HEK293 (cell line): ENCODE data around the gene OR7C1.

Experiments
- CTCF ChIA-PET: fragments of 350-600 bp; formaldehyde crosslinking; extraction: SDS; loops from one replicate; lab custom pipeline; 2021; ENCODE audit warnings: antibody characterized with exemption; lab: Yijun Ruan, JAX
- POLR2A ChIA-PET: fragments of 300-600 bp; formaldehyde crosslinking; extraction: SDS; loops from one replicate; lab custom pipeline; 2020; ENCODE audit warnings: antibody characterized with exemption, inconsistent platforms; lab: Yijun Ruan, JAX
- H3K27ac ChIP-seq: fragments of 200-500 bp; sonication (Bioruptor generic); 2 replicates; pipeline ENCODE4 v1.5.1; 2014; ENCODE audit warnings: low read depth, low read length, control low read depth, inconsistent platforms; ENCODE audit errors: extremely low read depth
- H3K36me3 ChIP-seq, 2 experiments: fragments of 200-500 bp in 1 of 2; sonication (Bioruptor generic) in 1 of 2; 1 replicate in 1 of 2; 2 replicates in 1 of 2; pipeline ENCODE4 v1.5.1; 2014 to 2017; ENCODE audit warnings: inconsistent platforms in 2 of 2, low read length in 2 of 2; ENCODE audit not compliant: control insufficient read depth in 2 of 2, insufficient read depth in 1 of 2
- H3K4me1 ChIP-seq: fragments of 200-500 bp; sonication (Bioruptor generic); 2 replicates; pipeline ENCODE4 v1.5.1; 2014; ENCODE audit warnings: mild to moderate bottlenecking, low read length, inconsistent platforms; ENCODE audit not compliant: control insufficient read depth, insufficient read depth
- H3K4me3 ChIP-seq: 2 replicates; pipeline ENCODE4 v1.5.1; 2011; ENCODE audit warnings: low read depth, mild to moderate bottlenecking, control low read depth, low read length, moderate library complexity
- H3K9me3 ChIP-seq: fragments of 200-500 bp; sonication (Bioruptor generic); 2 replicates; pipeline ENCODE4 v1.5.1; 2014; ENCODE audit warnings: low read depth, low read length, inconsistent platforms; ENCODE audit not compliant: control insufficient read depth, insufficient read depth
- ELK4 ChIP-seq: IDR thresholded peaks from 2 replicates; pipeline ENCODE4 v1.6.1; 2011; ENCODE audit warnings: mild to moderate bottlenecking, low read depth, low read length, borderline replicate concordance
- PRDM1 ChIP-seq: fragments of 450-650 bp; formaldehyde crosslinking; IDR thresholded peaks from 2 replicates; pipeline ENCODE4; 2016; ENCODE audit warnings: missing biosample characterization, missing genetic modification characterization
- SALL2 ChIP-seq: fragments of 450-650 bp; formaldehyde crosslinking; IDR thresholded peaks from 2 replicates; pipeline ENCODE4 v1.5.0; 2017; ENCODE audit warnings: missing biosample characterization, mild to moderate bottlenecking, missing genetic modification characterization, borderline replicate concordance
- SP3 ChIP-seq: fragments of 450-650 bp; formaldehyde crosslinking; IDR thresholded peaks from 2 replicates; pipeline ENCODE4 v1.5.1; 2016; ENCODE audit warnings: missing biosample characterization, missing genetic modification characterization
- ZBTB8A ChIP-seq: fragments of 450-650 bp; formaldehyde crosslinking; IDR thresholded peaks from 2 replicates; pipeline ENCODE4 v1.5.1; 2016; ENCODE audit warnings: missing biosample characterization, missing genetic modification characterization
- ZFHX2 ChIP-seq: fragments of 450-650 bp; formaldehyde crosslinking; conservative IDR thresholded peaks from 2 replicates; pipeline ENCODE4 v1.5.1; 2016; ENCODE audit warnings: missing biosample characterization, missing genetic modification characterization
- ZNF132 ChIP-seq: fragments of 450-650 bp; formaldehyde crosslinking; IDR thresholded peaks from 2 replicates; pipeline ENCODE4 v1.5.1; 2017; ENCODE audit warnings: missing biosample characterization, missing genetic modification characterization, borderline replicate concordance
- ZNF169 ChIP-seq: fragments of 450-650 bp; formaldehyde crosslinking; IDR thresholded peaks from 2 replicates; pipeline ENCODE4 v1.5.1; 2016; ENCODE audit warnings: missing biosample characterization, missing genetic modification characterization
- ZNF175 ChIP-seq: fragments of 450-650 bp; formaldehyde crosslinking; IDR thresholded peaks from 2 replicates; pipeline ENCODE4 v1.5.1; 2016; ENCODE audit warnings: missing biosample characterization, missing genetic modification characterization
- ZNF324 ChIP-seq: fragments of 450-650 bp; formaldehyde crosslinking; IDR thresholded peaks from 2 replicates; pipeline ENCODE4 v1.5.1; 2016; ENCODE audit warnings: missing biosample characterization, missing genetic modification characterization
- ZNF350 ChIP-seq: fragments of 450-650 bp; formaldehyde crosslinking; IDR thresholded peaks from 2 replicates; pipeline ENCODE4 v1.5.0; 2017; ENCODE audit warnings: missing biosample characterization, mild to moderate bottlenecking, missing genetic modification characterization
- ZNF394 ChIP-seq: fragments of 450-650 bp; formaldehyde crosslinking; IDR thresholded peaks from 2 replicates; pipeline ENCODE4 v1.5.1; 2016; ENCODE audit warnings: missing biosample characterization, missing genetic modification characterization, mild to moderate bottlenecking, moderate library complexity, borderline replicate concordance
- ZNF514 ChIP-seq: fragments of 450-650 bp; formaldehyde crosslinking; IDR thresholded peaks from 2 replicates; pipeline ENCODE4 v1.5.1; 2016; ENCODE audit warnings: missing biosample characterization, missing genetic modification characterization
- ZNF529 ChIP-seq: fragments of 450-650 bp; formaldehyde crosslinking; IDR thresholded peaks from 2 replicates; pipeline ENCODE4 v1.5.1; 2017; ENCODE audit warnings: missing genetic modification characterization, missing biosample characterization; ENCODE audit not compliant: insufficient replicate concordance
- ZNF664 ChIP-seq: fragments of 450-650 bp; formaldehyde crosslinking; IDR thresholded peaks from 2 replicates; pipeline ENCODE4 v1.5.1; 2016; ENCODE audit warnings: missing biosample characterization, missing genetic modification characterization
- ZNF747 ChIP-seq: fragments of 450-650 bp; formaldehyde crosslinking; IDR thresholded peaks from 2 replicates; pipeline ENCODE4 v1.5.1; 2016; ENCODE audit warnings: missing biosample characterization, missing genetic modification characterization
- ZNF776 ChIP-seq: fragments of 450-650 bp; formaldehyde crosslinking; IDR thresholded peaks from 2 replicates; pipeline ENCODE4 v1.5.0; 2017; ENCODE audit warnings: missing biosample characterization, missing genetic modification characterization, borderline replicate concordance
- TF ChIP-seq, protein P1 (sequence below): fragments of 450-650 bp; formaldehyde crosslinking; IDR thresholded peaks from 2 replicates; pipeline ENCODE4 v1.5.1; 2016; ENCODE audit warnings: missing biosample characterization, missing genetic modification characterization, low read depth
- TF ChIP-seq, protein P2 (sequence below): fragments of 450-650 bp; formaldehyde crosslinking; IDR thresholded peaks from 2 replicates; pipeline ENCODE4 v1.5.1; 2016; ENCODE audit warnings: missing biosample characterization, missing genetic modification characterization, low read depth
- TF ChIP-seq, protein P3 (sequence below): fragments of 450-650 bp; formaldehyde crosslinking; IDR thresholded peaks from 2 replicates; pipeline ENCODE4 v1.5.1; 2016; ENCODE audit warnings: missing biosample characterization, missing genetic modification characterization
- TF ChIP-seq, protein P4 (sequence below): sonication (generic); formaldehyde crosslinking; IDR thresholded peaks from 2 replicates; pipeline ENCODE4 v1.8.1; 2022; ENCODE audit warnings: mild to moderate bottlenecking, moderate library complexity, missing genetic modification reagents
- TF ChIP-seq, protein P5 (sequence below): fragments of 450-650 bp; formaldehyde crosslinking; IDR thresholded peaks from 2 replicates; pipeline ENCODE4 v1.5.1; 2017; ENCODE audit warnings: missing biosample characterization, missing genetic modification characterization
- TF ChIP-seq, protein P6 (sequence below): fragments of 450-650 bp; formaldehyde crosslinking; IDR thresholded peaks from 2 replicates; pipeline ENCODE4 v1.5.1; 2017; ENCODE audit warnings: missing biosample characterization, missing genetic modification characterization

OR7C1 gene

GRCh38 chr19:14826006-14826405, 9.0 kb downstream of the OR7C1 start (continued):
- no peak for TF ChIP-seq ELK4
- no peak for TF ChIP-seq ZNF747 (tag by site-specific recombination)
- TF ChIP-seq ZNF175: no peak
- TF ChIP-seq SP3 (tag by site-specific recombination): no peak
- TF ChIP-seq, protein P1, sequence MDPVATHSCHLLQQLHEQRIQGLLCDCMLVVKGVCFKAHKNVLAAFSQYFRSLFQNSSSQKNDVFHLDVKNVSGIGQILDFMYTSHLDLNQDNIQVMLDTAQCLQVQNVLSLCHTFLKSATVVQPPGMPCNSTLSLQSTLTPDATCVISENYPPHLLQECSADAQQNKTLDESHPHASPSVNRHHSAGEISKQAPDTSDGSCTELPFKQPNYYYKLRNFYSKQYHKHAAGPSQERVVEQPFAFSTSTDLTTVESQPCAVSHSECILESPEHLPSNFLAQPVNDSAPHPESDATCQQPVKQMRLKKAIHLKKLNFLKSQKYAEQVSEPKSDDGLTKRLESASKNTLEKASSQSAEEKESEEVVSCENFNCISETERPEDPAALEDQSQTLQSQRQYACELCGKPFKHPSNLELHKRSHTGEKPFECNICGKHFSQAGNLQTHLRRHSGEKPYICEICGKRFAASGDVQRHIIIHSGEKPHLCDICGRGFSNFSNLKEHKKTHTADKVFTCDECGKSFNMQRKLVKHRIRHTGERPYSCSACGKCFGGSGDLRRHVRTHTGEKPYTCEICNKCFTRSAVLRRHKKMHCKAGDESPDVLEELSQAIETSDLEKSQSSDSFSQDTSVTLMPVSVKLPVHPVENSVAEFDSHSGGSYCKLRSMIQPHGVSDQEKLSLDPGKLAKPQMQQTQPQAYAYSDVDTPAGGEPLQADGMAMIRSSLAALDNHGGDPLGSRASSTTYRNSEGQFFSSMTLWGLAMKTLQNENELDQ (tag by site-specific recombination): no peak
- TF ChIP-seq ZBTB8A: no peak
- TF ChIP-seq ZFHX2: no peak
- TF ChIP-seq, protein P2, sequence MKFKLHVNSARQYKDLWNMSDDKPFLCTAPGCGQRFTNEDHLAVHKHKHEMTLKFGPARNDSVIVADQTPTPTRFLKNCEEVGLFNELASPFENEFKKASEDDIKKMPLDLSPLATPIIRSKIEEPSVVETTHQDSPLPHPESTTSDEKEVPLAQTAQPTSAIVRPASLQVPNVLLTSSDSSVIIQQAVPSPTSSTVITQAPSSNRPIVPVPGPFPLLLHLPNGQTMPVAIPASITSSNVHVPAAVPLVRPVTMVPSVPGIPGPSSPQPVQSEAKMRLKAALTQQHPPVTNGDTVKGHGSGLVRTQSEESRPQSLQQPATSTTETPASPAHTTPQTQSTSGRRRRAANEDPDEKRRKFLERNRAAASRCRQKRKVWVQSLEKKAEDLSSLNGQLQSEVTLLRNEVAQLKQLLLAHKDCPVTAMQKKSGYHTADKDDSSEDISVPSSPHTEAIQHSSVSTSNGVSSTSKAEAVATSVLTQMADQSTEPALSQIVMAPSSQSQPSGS: no peak
- TF ChIP-seq, protein P3, sequence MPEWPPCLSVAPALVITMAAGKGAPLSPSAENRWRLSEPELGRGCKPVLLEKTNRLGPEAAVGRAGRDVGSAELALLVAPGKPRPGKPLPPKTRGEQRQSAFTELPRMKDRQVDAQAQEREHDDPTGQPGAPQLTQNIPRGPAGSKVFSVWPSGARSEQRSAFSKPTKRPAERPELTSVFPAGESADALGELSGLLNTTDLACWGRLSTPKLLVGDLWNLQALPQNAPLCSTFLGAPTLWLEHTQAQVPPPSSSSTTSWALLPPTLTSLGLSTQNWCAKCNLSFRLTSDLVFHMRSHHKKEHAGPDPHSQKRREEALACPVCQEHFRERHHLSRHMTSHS (tag by site-specific recombination): no peak

GRCh38 chr19:14821937-14822336, 13.0 kb downstream of the OR7C1 start:
- Histone ChIP-seq H3K9me3 (no peaks in the 10 kb centered on the region), H3K36me3 (no peaks in the 10 kb centered on the region), H3K4me1 (no peaks in the 10 kb centered on the region), H3K27ac (no peak overlapping the region), H3K4me3 (no peak overlapping the region)
- CTCF ChIA-PET: no interaction called here
- TF ChIP-seq, protein P4, sequence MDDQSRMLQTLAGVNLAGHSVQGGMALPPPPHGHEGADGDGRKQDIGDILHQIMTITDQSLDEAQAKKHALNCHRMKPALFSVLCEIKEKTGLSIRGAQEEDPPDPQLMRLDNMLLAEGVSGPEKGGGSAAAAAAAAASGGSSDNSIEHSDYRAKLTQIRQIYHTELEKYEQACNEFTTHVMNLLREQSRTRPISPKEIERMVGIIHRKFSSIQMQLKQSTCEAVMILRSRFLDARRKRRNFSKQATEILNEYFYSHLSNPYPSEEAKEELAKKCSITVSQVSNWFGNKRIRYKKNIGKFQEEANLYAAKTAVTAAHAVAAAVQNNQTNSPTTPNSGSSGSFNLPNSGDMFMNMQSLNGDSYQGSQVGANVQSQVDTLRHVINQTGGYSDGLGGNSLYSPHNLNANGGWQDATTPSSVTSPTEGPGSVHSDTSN (CRISPR knock-in tag): no peak
- TF ChIP-seq ZNF664 (tag by site-specific recombination): no peak
- no peak for TF ChIP-seq ZNF529 (tag by site-specific recombination)
- no peak for TF ChIP-seq ZNF169 (tag by site-specific recombination)
- TF ChIP-seq, protein P5, sequence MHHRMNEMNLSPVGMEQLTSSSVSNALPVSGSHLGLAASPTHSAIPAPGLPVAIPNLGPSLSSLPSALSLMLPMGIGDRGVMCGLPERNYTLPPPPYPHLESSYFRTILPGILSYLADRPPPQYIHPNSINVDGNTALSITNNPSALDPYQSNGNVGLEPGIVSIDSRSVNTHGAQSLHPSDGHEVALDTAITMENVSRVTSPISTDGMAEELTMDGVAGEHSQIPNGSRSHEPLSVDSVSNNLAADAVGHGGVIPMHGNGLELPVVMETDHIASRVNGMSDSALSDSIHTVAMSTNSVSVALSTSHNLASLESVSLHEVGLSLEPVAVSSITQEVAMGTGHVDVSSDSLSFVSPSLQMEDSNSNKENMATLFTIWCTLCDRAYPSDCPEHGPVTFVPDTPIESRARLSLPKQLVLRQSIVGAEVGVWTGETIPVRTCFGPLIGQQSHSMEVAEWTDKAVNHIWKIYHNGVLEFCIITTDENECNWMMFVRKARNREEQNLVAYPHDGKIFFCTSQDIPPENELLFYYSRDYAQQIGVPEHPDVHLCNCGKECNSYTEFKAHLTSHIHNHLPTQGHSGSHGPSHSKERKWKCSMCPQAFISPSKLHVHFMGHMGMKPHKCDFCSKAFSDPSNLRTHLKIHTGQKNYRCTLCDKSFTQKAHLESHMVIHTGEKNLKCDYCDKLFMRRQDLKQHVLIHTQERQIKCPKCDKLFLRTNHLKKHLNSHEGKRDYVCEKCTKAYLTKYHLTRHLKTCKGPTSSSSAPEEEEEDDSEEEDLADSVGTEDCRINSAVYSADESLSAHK (tag by site-specific recombination): no peak
- no peak for TF ChIP-seq ZNF514 (tag by site-specific recombination)
- TF ChIP-seq, protein P6, sequence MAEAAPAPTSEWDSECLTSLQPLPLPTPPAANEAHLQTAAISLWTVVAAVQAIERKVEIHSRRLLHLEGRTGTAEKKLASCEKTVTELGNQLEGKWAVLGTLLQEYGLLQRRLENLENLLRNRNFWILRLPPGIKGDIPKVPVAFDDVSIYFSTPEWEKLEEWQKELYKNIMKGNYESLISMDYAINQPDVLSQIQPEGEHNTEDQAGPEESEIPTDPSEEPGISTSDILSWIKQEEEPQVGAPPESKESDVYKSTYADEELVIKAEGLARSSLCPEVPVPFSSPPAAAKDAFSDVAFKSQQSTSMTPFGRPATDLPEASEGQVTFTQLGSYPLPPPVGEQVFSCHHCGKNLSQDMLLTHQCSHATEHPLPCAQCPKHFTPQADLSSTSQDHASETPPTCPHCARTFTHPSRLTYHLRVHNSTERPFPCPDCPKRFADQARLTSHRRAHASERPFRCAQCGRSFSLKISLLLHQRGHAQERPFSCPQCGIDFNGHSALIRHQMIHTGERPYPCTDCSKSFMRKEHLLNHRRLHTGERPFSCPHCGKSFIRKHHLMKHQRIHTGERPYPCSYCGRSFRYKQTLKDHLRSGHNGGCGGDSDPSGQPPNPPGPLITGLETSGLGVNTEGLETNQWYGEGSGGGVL (tag by site-specific recombination): no peak
- TF ChIP-seq ZNF350 (tag by site-specific recombination): no peak
- TF ChIP-seq PRDM1 (tag by site-specific recombination): no peak
- no peak for TF ChIP-seq ZNF776 (tag by site-specific recombination)
- no peak for TF ChIP-seq ZNF132 (tag by site-specific recombination)
- TF ChIP-seq ZNF394 (tag by site-specific recombination): no peak
- TF ChIP-seq, protein P2: no peak
- no peak for TF ChIP-seq ZNF324 (tag by site-specific recombination)
- TF ChIP-seq SALL2 (tag by site-specific recombination): no peak
- TF ChIP-seq, all 188 proteins: peak for 0
- POLR2A ChIA-PET: no interaction called here
